Uterus (tissue), 4 donors: Measurements from ENCODE around the gene EMC1. TPM values are rescaled to one million over a fixed set of nuclear protein-coding genes. Genes with fewer than 3 reads are reported as not detected.

ENCODE experiments used
- DNase-seq, 2 donors: peaks; one replicate each; pipeline ENCODE4 v3.0.0-alpha.2; 2019 to 2020
- H3K27ac ChIP-seq, 2 donors: fragments of 200-600 bp; sonication (generic); 1 replicate in 1 of 2; 2 replicates in 1 of 2; pipeline ENCODE4 v1.5.1; 2016 to 2018
- H3K27me3 ChIP-seq, 2 donors: fragments of 200-600 bp; sonication (generic); one replicate each; pipeline ENCODE4 v1.5.1; 2018 to 2019; ENCODE audit warnings: control low read depth in 1 of 2
- H3K36me3 ChIP-seq, 2 donors: fragments of 200-600 bp; sonication (generic); one replicate each; pipeline ENCODE4 v1.5.1; 2019; ENCODE audit warnings: control low read depth in 1 of 2
- H3K4me1 ChIP-seq, 2 donors: fragments of 200-600 bp; sonication (generic); one replicate each; pipeline ENCODE4 v1.5.1; 2018 to 2019; ENCODE audit warnings: control low read depth in 1 of 2
- H3K4me3 ChIP-seq, 2 donors: fragments of 200-600 bp; sonication (generic); 1 replicate in 1 of 2; 2 replicates in 1 of 2; pipeline ENCODE4 v1.5.1; 2018 to 2019; ENCODE audit warnings: mild to moderate bottlenecking in 1 of 2
- H3K9me3 ChIP-seq, 2 donors: fragments of 200-600 bp; sonication (generic); one replicate each; pipeline ENCODE4 v1.5.1; 2019; ENCODE audit warnings: control low read depth in 1 of 2
- CTCF ChIP-seq, 4 experiments: fragments of 200-600 bp in 2 of 4; fragments of 450-650 bp in 2 of 4; sonication (generic) in 2 of 4; IDR thresholded peaks; one replicate each; pipeline ENCODE4 v1.5.1; 2016 to 2019; ENCODE audit warnings: antibody characterized with exemption in 4 of 4, mild to moderate bottlenecking in 2 of 4, moderate library complexity in 1 of 4
- POLR2A ChIP-seq, 2 donors: fragments of 450-650 bp; IDR thresholded peaks; one replicate each; pipeline ENCODE4 v1.6.1; 2016; ENCODE audit warnings: antibody characterized with exemption in 2 of 2, mild to moderate bottlenecking in 1 of 2, moderate library complexity in 1 of 2
- intact Hi-C: fragments of 100-400 bp; cut with DNase I; formaldehyde crosslinking; loops from one replicate; pipeline ENCODE4 v1.15.1; 2023; ENCODE audit warnings: low total_unique reads
- total RNA-seq, 4 donors: library from RNA; depleted of rRNA in 3 of 4; stranded (reverse); fragments of >200 nt in 3 of 4; gene quantifications; one replicate each; pipeline versions ENCODE4 v1.1.0 to v1.2.4, GENCODE V29; 2014 to 2023
- donor health status: DM: yes; HTN: yes; CAD: no.

EMC1 gene
- total RNA-seq, 4 donors from 2014 or later, result 19.4 to 63.9 (median 41.3) TPM

GRCh38 chr1:19255288-19255687 lies 4.0 kb upstream of the EMC1 start:
- intact Hi-C loops, result no loop called here
- Histone ChIP-seq H3K27ac (no peak overlapping the region), H3K4me3 (no peak overlapping the region), H3K4me1 (peaks cover 0 to 12% of the 10 kb centered on the region in 2 donors), H3K36me3 (no peaks in the 10 kb centered on the region), H3K9me3 (no peaks in the 10 kb centered on the region), H3K27me3 (no peaks in the 10 kb centered on the region)
- DNase-seq, result no peak
- TF ChIP-seq CTCF (IDR thresholded peaks at IDR 0.05), result no peak
- TF ChIP-seq POLR2A (IDR thresholded peaks at IDR 0.05), result no peak

GRCh38 chr1:19254416-19254815 lies 3.1 kb upstream of the EMC1 start:
- TF ChIP-seq CTCF (IDR thresholded peaks at IDR 0.05) (no peak), POLR2A (IDR thresholded peaks at IDR 0.05) (no peak)
- Histone ChIP-seq H3K36me3 (no peaks in the 10 kb centered on the region), H3K27ac (no peak overlapping the region), H3K27me3 (no peaks in the 10 kb centered on the region), H3K9me3 (no peaks in the 10 kb centered on the region), H3K4me3 (no peak overlapping the region), H3K4me1 (peaks cover 0 to 12% of the 10 kb centered on the region in 2 donors)
- intact Hi-C loops, result no loop called here
- no peak for DNase-seq

- intact Hi-C loops, result no loop called here
- no peak for TF ChIP-seq POLR2A (IDR thresholded peaks at IDR 0.05)
- no peak for TF ChIP-seq CTCF (IDR thresholded peaks at IDR 0.05)
- Histone ChIP-seq H3K27me3 (no peaks in the 10 kb centered on the region), H3K4me1 (peaks cover 0 to 12% of the 10 kb centered on the region in 2 donors), H3K36me3 (no peaks in the 10 kb centered on the region), H3K4me3 (peak overlapping the region; percentile 80 to 82), H3K9me3 (no peaks in the 10 kb centered on the region), H3K27ac (peak overlapping the region; percentile 93 to 95)
- no peak for DNase-seq
These were observed 557 bp downstream of the EMC1 start for GRCh38 chr1:19250629-19251304.

GRCh38 chr1:19240673-19241538 lies 10.4 kb downstream of the EMC1 start:
- intact Hi-C loops, result no loop called here
- peak; percentile 76 to 88 (median 84) for TF ChIP-seq CTCF (IDR thresholded peaks at IDR 0.05)
- no peak for TF ChIP-seq POLR2A (IDR thresholded peaks at IDR 0.05)
- H3K27ac ChIP-seq, result peak overlapping the region in 1 of 2 donors; percentile 58
- no peak overlapping the region for H3K4me3 ChIP-seq
- H3K9me3 ChIP-seq, result no peaks in the 10 kb centered on the region
- H3K27me3 ChIP-seq, result no peaks in the 10 kb centered on the region
- no peaks in the 10 kb centered on the region for H3K36me3 ChIP-seq
- no peaks in the 10 kb centered on the region for H3K4me1 ChIP-seq
- DNase-seq, result peak; percentile 52 to 71

GRCh38 chr1:19239876-19240275 lies 11.4 kb downstream of the EMC1 start:
- no peak for DNase-seq

More at GRCh38 chr1:19239876-19240275, 11.4 kb downstream of the EMC1 start:
- no peaks in the 10 kb centered on the region for H3K36me3 ChIP-seq
- TF ChIP-seq POLR2A (IDR thresholded peaks at IDR 0.05), result no peak
- no peak for TF ChIP-seq CTCF (IDR thresholded peaks at IDR 0.05)
- no peak overlapping the region for H3K4me3 ChIP-seq
- no peaks in the 10 kb centered on the region for H3K4me1 ChIP-seq
- no peak overlapping the region for H3K27ac ChIP-seq
- H3K27me3 ChIP-seq, result no peaks in the 10 kb centered on the region
- intact Hi-C loops, result no loop called here
- no peaks in the 10 kb centered on the region for H3K9me3 ChIP-seq
